NOMO-1 treated with DMSO at 0.1 percent for 48 hours (cell line): ENCODE data around the gene GRHL3.

ENCODE experiments used
- DNase-seq: peaks from one replicate; lab custom pipeline; 2025; ENCODE audit not compliant: unreplicated experiment; lab: John Stamatoyannopoulos, UW

The GRHL3 gene

GRCh38 chr1:24292887-24293286 is 26.3 kb upstream of the GRHL3 start:
- DNase-seq = no peak

DNA sequence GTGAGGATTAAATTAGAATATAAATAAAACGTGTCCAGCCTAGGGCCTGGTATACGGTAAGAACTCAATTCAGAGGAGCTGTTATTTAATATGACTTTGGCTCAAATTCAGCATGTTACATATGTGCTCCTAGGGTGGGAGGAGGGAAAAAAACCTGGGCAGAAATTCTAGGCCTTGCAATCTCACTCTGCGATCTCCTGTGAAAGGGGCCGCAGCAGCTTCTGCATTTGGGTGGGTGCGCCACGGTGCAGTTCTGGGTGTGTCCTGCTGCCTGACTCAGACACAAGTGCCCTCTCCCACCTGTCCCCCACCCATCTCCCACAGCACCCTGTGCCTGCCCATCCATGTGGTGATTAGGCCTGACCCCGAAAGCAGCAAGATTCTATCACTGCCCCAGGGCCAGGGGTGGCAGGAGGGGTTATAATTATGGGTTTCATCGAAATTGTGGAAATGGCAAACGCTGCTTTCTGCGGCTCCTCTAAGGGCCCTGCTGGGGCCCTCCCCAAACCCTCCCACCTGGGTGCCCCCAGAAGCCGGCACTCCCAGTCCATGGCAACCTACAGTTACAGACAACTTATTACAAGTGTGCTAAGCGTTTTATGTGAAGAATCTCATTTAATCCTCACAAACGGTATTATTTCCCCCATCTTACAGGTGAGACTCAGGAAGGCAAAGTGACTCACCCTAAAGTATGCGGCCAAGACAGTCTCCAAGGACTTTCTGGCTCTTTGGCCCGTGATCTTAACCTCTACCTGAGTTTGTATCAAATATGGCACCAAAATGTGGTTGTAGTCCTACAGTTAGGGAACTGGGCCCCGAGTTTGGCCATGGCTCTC is 25.5 kb upstream of the GRHL3 start:
- no peak for DNase-seq

DNA sequence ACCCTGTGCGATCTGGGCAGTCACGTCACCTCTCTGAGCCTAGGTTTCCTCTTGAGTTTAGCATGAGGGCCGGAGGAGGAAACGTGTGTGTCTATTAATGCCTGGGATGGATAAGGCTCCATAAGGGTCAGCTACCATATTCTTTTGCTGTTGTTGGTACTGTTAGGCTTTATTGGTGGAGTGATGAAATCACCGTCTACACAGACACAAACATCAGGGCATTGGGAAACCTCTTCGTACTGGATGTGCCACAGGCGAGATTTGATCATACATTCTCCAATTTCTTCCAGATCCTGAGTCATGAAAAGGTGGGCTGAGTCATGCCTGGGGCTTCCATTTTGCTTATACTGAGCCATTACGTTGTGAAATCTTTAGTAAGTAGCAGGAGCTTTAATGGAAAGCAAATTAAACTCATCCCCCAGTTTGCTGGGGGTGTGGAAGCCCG is 24.9 kb upstream of the GRHL3 start:
- peak; percentile 26 for DNase-seq

GRCh38 chr1:24294716-24295371 is 24.3 kb upstream of the GRHL3 start:
- no peak for DNase-seq

- DNase-seq = no peak
These were observed 23.6 kb upstream of the GRHL3 start for GRCh38 chr1:24295535-24295934.

DNA sequence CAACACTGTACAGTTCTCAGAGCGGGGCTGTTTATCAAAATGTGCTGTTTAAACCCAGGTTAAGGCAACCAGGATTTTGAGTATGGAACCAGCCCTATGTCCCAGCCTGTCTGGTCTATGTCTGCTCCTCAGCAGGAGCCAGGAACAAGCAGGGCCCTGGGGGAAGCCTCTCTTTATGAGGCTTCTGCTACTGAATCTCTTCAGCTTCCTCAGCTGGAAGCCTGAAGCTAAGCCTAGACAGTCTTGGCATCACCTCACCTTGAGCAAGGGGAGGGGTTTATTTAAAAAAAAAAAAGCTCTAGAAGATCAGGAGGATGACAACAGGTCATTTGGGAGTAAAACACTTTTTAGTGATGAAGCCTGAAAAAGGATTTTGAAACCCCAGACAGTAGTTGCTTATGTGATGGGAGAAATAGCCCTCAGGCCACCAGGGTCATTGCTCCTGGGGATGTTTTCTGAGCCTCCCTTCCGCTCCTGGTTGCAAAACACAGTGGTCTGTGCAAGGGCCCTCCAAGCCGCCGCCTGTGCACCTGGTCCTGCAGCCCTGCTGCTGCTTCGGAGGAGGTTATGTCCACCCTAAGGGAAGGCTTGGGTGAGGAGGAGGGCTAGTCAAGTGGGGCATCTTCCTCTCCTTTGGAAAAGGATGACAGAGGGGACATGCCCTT is 21.8 kb upstream of the GRHL3 start:
- DNase-seq = no peak

DNA sequence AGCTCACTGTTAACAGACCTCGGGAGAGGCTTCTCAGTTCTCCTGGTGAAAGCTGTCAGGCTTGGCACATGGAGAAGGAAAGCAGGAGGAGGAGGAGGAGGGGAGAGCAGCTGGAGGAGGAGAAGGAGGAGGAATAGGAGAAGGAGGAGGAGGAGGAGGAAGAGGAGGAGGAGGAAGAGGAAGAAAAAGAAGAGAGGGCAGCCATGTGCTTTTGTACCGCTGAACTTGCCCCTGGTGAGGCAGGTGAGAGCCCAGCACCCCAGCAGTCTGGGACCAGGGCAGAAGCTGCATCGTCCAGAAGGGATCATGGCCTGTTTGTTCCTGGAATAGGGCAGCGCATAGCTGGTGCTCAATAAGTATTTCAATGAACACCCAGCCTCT is 21.3 kb upstream of the GRHL3 start:
- DNase-seq = no peak

GRCh38 chr1:24298606-24299005 is 20.6 kb upstream of the GRHL3 start:
- no peak for DNase-seq

DNA sequence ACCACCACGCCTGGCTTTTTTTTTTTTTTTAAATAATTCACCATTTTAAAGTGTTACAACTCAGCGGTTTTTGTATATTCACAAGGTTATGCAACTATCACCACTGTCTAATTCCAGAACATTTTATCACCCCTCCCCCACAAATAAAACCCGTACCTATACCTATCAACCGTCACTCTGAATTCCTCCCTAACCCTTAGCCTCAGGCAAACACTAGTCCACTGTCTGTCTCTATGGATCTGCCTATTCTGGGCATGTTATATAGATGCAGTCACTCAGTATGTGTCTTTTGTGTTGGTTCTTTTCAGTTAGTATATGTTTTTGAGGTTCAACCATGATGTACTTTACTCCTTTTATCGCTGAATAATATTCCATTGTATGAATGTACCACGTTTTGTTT is 19.3 kb upstream of the GRHL3 start:
- no peak for DNase-seq

GRCh38 chr1:24300971-24301784 is 18.0 kb upstream of the GRHL3 start:
- DNase-seq = no peak

- no peak for DNase-seq
These were observed 17.4 kb upstream of the GRHL3 start for GRCh38 chr1:24301785-24302175.

DNA sequence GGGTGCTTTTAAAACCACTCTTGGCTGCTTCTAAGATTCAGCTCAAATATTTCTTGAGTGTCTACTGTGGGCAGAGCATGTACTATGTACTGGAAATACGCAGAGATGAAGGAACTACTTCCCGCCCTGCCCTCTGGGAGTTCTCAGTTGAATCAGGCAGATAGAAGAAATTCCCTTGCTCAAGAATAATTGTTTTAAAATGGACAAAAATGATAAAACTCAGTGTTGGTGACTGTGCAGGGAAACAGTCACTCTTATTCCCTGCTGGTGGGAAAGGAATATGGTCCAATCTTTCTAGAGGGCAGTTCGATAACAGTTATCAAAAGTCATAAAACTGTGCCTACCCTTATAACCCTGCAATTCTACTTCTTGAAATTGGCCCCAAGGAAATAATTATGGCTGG is 16.9 kb upstream of the GRHL3 start:
- DNase-seq = no peak

DNA sequence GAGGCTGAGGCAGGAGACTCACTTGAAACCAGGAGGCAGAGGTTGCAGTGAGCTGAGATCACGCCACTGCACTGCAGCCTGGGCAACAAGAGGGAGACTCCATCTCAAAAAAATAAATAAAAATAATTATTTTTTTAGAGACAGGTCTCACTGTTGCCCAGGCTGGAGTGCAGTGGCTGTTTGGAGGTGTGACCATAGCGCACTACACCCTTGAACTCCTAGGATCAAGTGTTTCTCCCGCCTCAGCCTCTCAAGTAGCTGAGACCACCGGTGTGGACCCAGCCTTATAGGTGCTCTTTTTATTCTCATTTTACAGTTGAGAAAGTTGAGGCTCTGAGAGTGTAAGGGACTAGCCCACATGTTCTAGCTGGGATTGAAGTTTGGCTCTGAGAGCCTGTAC is 15.6 kb upstream of the GRHL3 start:
- DNase-seq = no peak

DNA sequence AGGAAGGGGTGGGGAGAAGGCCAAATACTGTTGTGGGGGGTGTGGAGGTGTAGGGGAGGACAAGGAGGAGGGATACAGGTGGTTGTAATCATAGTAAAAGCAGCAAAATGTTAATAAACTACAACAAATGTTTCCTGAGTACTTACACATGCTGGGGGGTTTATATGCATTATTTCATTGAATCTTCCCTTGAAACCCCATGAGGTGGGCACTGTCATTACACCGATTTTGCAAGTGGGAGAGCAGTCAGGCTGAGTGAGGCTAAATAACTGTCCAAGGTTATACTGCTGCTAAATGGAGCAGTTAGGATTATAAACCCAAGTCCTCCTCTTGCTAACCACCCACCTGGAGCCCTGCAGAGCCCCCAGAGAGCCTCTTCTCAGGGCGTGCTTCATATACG is 14.4 kb upstream of the GRHL3 start:
- no peak for DNase-seq

- no peak for DNase-seq
These were observed 10.7 kb upstream of the GRHL3 start for GRCh38 chr1:24308365-24309015.

GRCh38 chr1:24309762-24310485 is 9.2 kb upstream of the GRHL3 start:
- DNase-seq = no peak

- no peak for DNase-seq
These were observed 7.9 kb upstream of the GRHL3 start for GRCh38 chr1:24311234-24311633.

DNA sequence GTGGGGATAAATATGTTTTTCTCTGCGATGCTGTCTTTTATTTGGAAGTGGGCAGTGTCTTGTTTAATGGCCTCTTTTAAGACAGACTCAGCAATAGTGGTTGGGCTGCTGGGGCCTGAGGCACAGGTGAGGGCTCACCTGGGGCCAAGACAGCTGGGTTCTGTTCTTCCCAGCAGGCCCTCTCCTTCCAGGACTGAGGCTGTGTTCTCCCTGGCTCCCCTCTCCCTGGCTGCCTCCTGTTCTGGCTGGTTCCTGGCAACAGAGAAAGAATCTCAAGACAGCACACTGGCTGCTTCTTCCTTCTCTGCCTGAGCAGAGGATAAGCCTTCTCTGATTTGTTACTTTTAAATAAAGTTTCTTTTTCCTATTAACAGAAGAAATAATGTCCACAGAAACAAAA is 7.4 kb upstream of the GRHL3 start:
- no peak for DNase-seq

- no peak for DNase-seq
These were observed 3.8 kb upstream of the GRHL3 start for GRCh38 chr1:24315391-24315790.

DNA sequence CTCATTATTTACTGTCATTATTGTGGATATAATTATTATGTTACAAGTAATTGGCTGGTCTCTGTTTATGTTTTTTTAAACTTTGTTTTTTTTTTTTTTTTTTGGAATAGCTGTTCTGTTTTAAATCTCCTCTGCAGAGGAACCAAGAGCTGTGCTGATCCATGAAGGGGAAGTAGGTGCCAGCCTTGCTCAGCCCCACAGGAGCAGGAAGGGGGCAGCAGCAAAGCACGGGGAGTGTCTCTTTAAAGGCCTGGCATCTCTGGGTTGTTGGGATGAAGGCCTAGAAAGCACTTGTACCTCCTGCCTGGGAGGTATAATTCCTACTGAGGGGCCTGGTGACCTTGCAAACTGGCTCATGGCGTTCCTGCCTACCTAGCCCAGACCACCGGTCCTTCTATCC is 2.5 kb upstream of the GRHL3 start:
- peak; percentile 29 for DNase-seq
